Testis (tissue), 3 donors: ENCODE results near the gene INF2. TPM values are rescaled to one million over a fixed set of nuclear protein-coding genes. Genes with fewer than 3 reads are reported as not detected.

Experiments
- DNase-seq: peaks from one replicate; pipeline ENCODE4 v3.0.0-alpha.2; 2019
- H3K27ac ChIP-seq, 2 donors: fragments of 200-600 bp; sonication (generic); one replicate each; pipeline ENCODE4 v1.5.1; 2019
- H3K27me3 ChIP-seq: fragments of 200-600 bp; sonication (generic); one replicate; pipeline ENCODE4 v1.5.1; 2019
- H3K36me3 ChIP-seq: fragments of 200-600 bp; sonication (generic); one replicate; pipeline ENCODE4 v1.5.1; 2017; ENCODE audit warnings: low read depth; ENCODE audit errors: missing control alignments
- H3K4me1 ChIP-seq: fragments of 200-600 bp; sonication (generic); one replicate; pipeline ENCODE4 v1.5.1; 2019
- H3K4me3 ChIP-seq, 2 donors: fragments of 200-600 bp; sonication (generic); one replicate each; pipeline ENCODE4 v1.5.1; 2017 to 2019
- H3K9me3 ChIP-seq: fragments of 200-600 bp; sonication (generic); one replicate; pipeline ENCODE4 v1.5.1; 2017
- CTCF ChIP-seq, 3 experiments: fragments of 450-650 bp in 2 of 3; fragments of 200-600 bp in 1 of 3; sonication (generic) in 1 of 3; IDR thresholded peaks; one replicate each; pipeline ENCODE4 v1.5.1; 2016 to 2019; ENCODE audit warnings: antibody characterized with exemption in 3 of 3, mild to moderate bottlenecking in 2 of 3, moderate library complexity in 1 of 3
- POLR2A ChIP-seq: fragments of 450-650 bp; IDR thresholded peaks from one replicate; pipeline ENCODE4 v1.6.1; 2017; ENCODE audit warnings: antibody characterized with exemption, mild to moderate bottlenecking, moderate library complexity
- WGBS, 2 donors: methylation state at CpG; one replicate each; pipeline ENCODE4 v1.1.5; 2018; 5-methylcytosine and 5-hydroxymethylcytosine counted together
- intact Hi-C: fragments of 100-400 bp; cut with DNase I; formaldehyde crosslinking; loops from one replicate; pipeline ENCODE4 v1.15.1; 2023; ENCODE audit warnings: low total_unique reads
- polyA plus RNA-seq: library from polyadenylated mRNA; stranded (reverse); fragments of 350-450 nt; fragmentation: Illumina TruSeq; extraction: RNeasy Lipid Tissue Mini Kit (QIAGEN cat#74804); gene quantifications from one replicate; pipeline ENCODE4 v1.2.3, GENCODE V29; 2014; ENCODE audit warnings: low read depth, low replicate concordance; ENCODE audit not compliant: insufficient read depth
- total RNA-seq, 2 donors: library from RNA; depleted of rRNA; stranded (reverse); fragments of >200 nt; gene quantifications; one replicate each; pipeline ENCODE4 v1.2.3, GENCODE V29; 2016

Gene INF2
- total and polyA plus RNA-seq, 3 donors from 2014 or later: 50.5 to 328 (median 244) TPM

- no peak overlapping the region for H3K27ac ChIP-seq
- WGBS, 2 donors: 91% methylated on average over 20 to 34 of the region's 34 CpGs
- no peak overlapping the region for H3K4me3 ChIP-seq
- no peaks in the 10 kb centered on the region for H3K4me1 ChIP-seq
- TF ChIP-seq CTCF (IDR thresholded peaks at IDR 0.05): no peak
- no peak for TF ChIP-seq POLR2A
- no peak for DNase-seq
- H3K27me3 ChIP-seq: no peaks in the 10 kb centered on the region
- H3K36me3 ChIP-seq: no peaks in the 10 kb centered on the region
- no peaks in the 10 kb centered on the region for H3K9me3 ChIP-seq
- intact Hi-C loops: no loop called here
Observed at GRCh38 chr14:104710071-104710735, 20.8 kb downstream of the INF2 start.

GRCh38 chr14:104712881-104713734 is 23.7 kb downstream of the INF2 start:
- intact Hi-C loops: no loop called here
- no peaks in the 10 kb centered on the region for H3K9me3 ChIP-seq
- no peaks in the 10 kb centered on the region for H3K36me3 ChIP-seq
- no peak overlapping the region for H3K27ac ChIP-seq
- no peak for TF ChIP-seq POLR2A
- TF ChIP-seq CTCF (IDR thresholded peaks at IDR 0.05): no peak
- no peak for DNase-seq
- no peaks in the 10 kb centered on the region for H3K4me1 ChIP-seq
- no peak overlapping the region for H3K4me3 ChIP-seq
- H3K27me3 ChIP-seq: no peaks in the 10 kb centered on the region
- WGBS, 2 donors: 93 to 94% methylated on average over 23 to 40 of the region's 40 CpGs

GRCh38 chr14:104714066-104714465 is 24.6 kb downstream of the INF2 start:
- no peaks in the 10 kb centered on the region for H3K9me3 ChIP-seq
- no peak for TF ChIP-seq POLR2A
- TF ChIP-seq CTCF (IDR thresholded peaks at IDR 0.05): no peak
- no peak for DNase-seq
- WGBS, 2 donors: 94% methylated on average over 8 of the region's 16 CpGs; no CpG with 5 or more reads in 1 of the 2 donors
- no peak overlapping the region for H3K4me3 ChIP-seq
- no peaks in the 10 kb centered on the region for H3K36me3 ChIP-seq
- intact Hi-C loops: no loop called here
- H3K27me3 ChIP-seq: no peaks in the 10 kb centered on the region
- no peak overlapping the region for H3K27ac ChIP-seq
- no peaks in the 10 kb centered on the region for H3K4me1 ChIP-seq

GRCh38 chr14:104714681-104715080 is 25.3 kb downstream of the INF2 start:
- 95 to 96% methylated on average over 13 to 31 of the region's 31 CpGs for WGBS, 2 donors
- no peaks in the 10 kb centered on the region for H3K27me3 ChIP-seq
- no peaks in the 10 kb centered on the region for H3K36me3 ChIP-seq
- H3K27ac ChIP-seq: no peak overlapping the region
- intact Hi-C loops: no loop called here
- no peaks in the 10 kb centered on the region for H3K9me3 ChIP-seq
- H3K4me1 ChIP-seq: no peaks in the 10 kb centered on the region
- TF ChIP-seq CTCF (IDR thresholded peaks at IDR 0.05): no peak
- no peak for TF ChIP-seq POLR2A
- DNase-seq: no peak
- no peak overlapping the region for H3K4me3 ChIP-seq
